Skeletal muscle tissue (tissue), 4 donors: ENCODE results near the gene TEN1. TPM values are rescaled to one million over a fixed set of nuclear protein-coding genes. Genes with fewer than 3 reads are reported as not detected.
"Not testable (repeated sequence)": the region's sequence is repeated elsewhere in the genome, so short reads cannot be mapped to it uniquely, and the experiment has no call there.

Source experiments
- H3K27ac ChIP-seq: one replicate; pipeline ENCODE4 v1.7.0; 2013; ENCODE audit warnings: mild to moderate bottlenecking, low read depth, low read length, inconsistent platforms
- H3K27me3 ChIP-seq, 3 donors: one replicate each; pipeline ENCODE4 v1.7.0; 2013; ENCODE audit warnings: low read length in 3 of 3; ENCODE audit not compliant: control insufficient read depth in 3 of 3, insufficient read depth in 3 of 3
- H3K36me3 ChIP-seq, 3 donors: one replicate each; pipeline ENCODE4 v1.7.0; 2013; ENCODE audit warnings: low read length in 3 of 3; ENCODE audit not compliant: control insufficient read depth in 3 of 3, insufficient read depth in 3 of 3
- H3K4me1 ChIP-seq, 3 donors: one replicate each; pipeline ENCODE4 v1.7.0; 2013; ENCODE audit warnings: low read length in 3 of 3, mild to moderate bottlenecking in 3 of 3; ENCODE audit not compliant: control insufficient read depth in 3 of 3, insufficient read depth in 3 of 3
- H3K4me3 ChIP-seq, 3 donors: one replicate each; pipeline ENCODE4 v1.7.0; 2013; ENCODE audit warnings: low read length in 3 of 3
- H3K9ac ChIP-seq, 3 donors: one replicate each; pipeline ENCODE4 v1.7.0; 2013; ENCODE audit warnings: low read length in 3 of 3, mild to moderate bottlenecking in 3 of 3, moderate library complexity in 2 of 3, low read depth in 1 of 3
- H3K9me3 ChIP-seq, 3 donors: one replicate each; pipeline ENCODE4 v1.7.0; 2013; ENCODE audit warnings: low read length in 3 of 3; ENCODE audit not compliant: control insufficient read depth in 3 of 3
- total RNA-seq: library from RNA; depleted of rRNA; stranded (reverse); fragments of >200 nt; gene quantifications from one replicate; pipeline ENCODE4 v1.2.3, GENCODE V29; 2014
- donor health status: Osteomylitis.

The TEN1 gene
- total RNA-seq, 1 donor from 2014 or later = 3.1 TPM

DNA sequence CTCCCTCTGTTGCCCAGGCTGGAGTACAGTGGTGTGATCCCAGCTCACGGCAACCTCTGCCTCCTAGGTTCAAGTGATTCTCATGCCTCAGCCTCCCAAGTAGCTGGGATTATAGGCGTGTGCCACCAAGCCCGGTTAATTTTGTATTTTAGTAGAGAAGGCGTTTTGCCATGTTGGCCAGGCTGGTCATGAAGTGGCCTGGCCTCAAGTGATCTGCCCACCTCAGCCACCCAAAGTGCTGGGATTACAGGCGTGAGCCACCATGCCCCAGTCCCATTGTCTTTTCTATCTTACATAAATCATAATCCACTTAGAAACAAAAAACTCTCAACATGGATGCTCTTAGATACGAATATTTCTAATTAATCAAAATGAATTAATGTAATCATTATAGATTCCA is 3.9 kb upstream of the TEN1 start:
- peak overlapping the region; percentile 32 for H3K27ac ChIP-seq
- peaks cover 1 to 10% (median 3%) of the 10 kb centered on the region in 3 donors for H3K36me3 ChIP-seq
- not testable (repeated sequence) for H3K9me3 ChIP-seq, H3K4me3 ChIP-seq, H3K27me3 ChIP-seq, H3K9ac ChIP-seq
- H3K4me1 ChIP-seq = peaks cover 7 to 29% (median 23%) of the 10 kb centered on the region in 3 donors

DNA sequence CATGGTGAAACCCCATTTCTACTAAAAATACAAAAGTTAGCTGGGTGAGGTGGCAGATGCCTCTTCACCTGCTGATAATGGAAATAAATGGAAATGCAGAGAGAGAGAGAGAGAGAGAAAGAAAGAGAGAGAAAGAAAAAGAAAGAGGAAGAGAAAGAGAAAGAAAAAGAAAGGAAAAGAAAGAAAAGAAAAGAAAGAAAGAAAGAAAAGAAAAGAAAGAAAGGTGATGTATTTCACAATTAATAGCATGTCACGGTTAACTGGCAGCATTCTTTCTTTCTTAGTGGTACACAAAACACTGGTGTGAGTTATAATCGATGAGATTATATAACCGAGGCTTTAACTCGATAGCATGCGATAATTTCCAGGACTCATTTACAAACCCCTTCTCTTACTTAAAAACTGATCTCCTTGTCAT is 3.3 kb upstream of the TEN1 start:
- no peaks in the 10 kb centered on the region for H3K9me3 ChIP-seq
- H3K27ac ChIP-seq = peak overlapping the region; percentile 32
- no peaks in the 10 kb centered on the region for H3K27me3 ChIP-seq
- H3K4me3 ChIP-seq = peak overlapping the region in 2 of 3 donors; percentile 8 to 18
- H3K4me1 ChIP-seq = peaks cover 8 to 29% (median 24%) of the 10 kb centered on the region in 3 donors
- H3K36me3 ChIP-seq = peaks cover 0 to 10% (median 3%) of the 10 kb centered on the region in 3 donors
- peak overlapping the region; percentile 33 to 70 (median 48) for H3K9ac ChIP-seq

DNA sequence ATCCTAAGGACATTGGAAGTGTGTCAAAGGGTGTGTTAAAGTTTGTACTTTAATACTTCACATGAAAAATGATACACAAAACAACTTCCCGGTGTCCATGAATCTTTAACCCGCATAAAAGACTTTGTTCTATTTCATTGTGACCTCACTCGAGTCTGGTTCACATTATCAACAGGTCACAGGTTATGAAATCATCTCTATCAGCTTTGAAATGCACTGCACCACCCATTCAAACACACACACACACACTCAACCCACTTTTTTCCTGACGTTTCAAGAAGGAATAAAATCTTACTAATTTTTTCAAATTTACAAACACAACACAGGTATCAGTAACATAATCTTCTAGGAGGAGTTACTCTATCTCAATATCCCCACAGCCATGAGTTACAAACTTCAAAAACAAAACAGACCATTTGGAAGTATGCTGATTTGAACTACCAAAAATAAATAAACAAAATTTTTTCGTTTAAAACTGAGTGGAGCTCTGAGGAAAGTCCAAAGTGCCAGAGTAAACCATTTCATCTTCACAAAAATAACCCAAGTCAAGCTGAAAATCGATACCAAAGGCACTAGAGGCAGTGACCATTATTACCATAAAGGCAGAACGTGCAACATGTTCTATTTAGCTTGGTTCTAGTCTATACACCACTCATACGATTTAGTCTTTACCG is 2.7 kb upstream of the TEN1 start:
- Histone ChIP-seq H3K9ac (peak overlapping the region; percentile 33 to 70 (median 48)), H3K27me3 (no peaks in the 10 kb centered on the region), H3K27ac (peak overlapping the region; percentile 32), H3K36me3 (peaks cover 0 to 9% (median 3%) of the 10 kb centered on the region in 3 donors), H3K4me1 (peaks cover 9 to 29% (median 24%) of the 10 kb centered on the region in 3 donors), H3K9me3 (no peaks in the 10 kb centered on the region), H3K4me3 (peak overlapping the region in 2 of 3 donors; percentile 8 to 18)

DNA sequence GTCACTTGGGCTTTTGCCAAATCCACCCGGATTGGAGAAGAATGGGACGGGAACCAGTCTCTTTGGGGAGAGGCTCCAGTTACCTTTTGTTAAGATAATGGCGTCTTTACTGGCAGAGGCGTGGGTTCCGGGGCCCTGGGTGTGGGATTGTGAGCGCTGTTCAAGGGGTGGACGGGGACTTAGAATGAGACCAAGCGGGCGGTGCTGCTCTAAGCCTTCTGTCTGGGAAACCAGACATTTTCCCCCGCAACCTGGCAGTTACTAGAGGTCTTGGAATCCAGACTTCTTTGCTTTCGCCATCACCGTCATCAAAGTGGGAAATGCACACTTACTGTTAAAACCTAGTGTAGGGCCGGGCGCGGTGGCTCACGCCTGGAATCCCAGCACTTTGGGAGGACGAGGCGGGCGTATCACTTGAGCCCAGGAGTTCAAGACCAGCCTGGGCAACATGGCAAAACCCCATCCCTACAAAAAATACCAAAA is 706 bp downstream of the TEN1 start:
- H3K36me3 ChIP-seq = no peaks in the 10 kb centered on the region
- peak overlapping the region; percentile 82 to 97 (median 89) for H3K4me3 ChIP-seq
- no peaks in the 10 kb centered on the region for H3K9me3 ChIP-seq
- H3K4me1 ChIP-seq = peaks cover 9 to 22% (median 20%) of the 10 kb centered on the region in 3 donors
- no peaks in the 10 kb centered on the region for H3K27me3 ChIP-seq
- H3K9ac ChIP-seq = peak overlapping the region; percentile 99
- peak overlapping the region; percentile 96 for H3K27ac ChIP-seq

DNA sequence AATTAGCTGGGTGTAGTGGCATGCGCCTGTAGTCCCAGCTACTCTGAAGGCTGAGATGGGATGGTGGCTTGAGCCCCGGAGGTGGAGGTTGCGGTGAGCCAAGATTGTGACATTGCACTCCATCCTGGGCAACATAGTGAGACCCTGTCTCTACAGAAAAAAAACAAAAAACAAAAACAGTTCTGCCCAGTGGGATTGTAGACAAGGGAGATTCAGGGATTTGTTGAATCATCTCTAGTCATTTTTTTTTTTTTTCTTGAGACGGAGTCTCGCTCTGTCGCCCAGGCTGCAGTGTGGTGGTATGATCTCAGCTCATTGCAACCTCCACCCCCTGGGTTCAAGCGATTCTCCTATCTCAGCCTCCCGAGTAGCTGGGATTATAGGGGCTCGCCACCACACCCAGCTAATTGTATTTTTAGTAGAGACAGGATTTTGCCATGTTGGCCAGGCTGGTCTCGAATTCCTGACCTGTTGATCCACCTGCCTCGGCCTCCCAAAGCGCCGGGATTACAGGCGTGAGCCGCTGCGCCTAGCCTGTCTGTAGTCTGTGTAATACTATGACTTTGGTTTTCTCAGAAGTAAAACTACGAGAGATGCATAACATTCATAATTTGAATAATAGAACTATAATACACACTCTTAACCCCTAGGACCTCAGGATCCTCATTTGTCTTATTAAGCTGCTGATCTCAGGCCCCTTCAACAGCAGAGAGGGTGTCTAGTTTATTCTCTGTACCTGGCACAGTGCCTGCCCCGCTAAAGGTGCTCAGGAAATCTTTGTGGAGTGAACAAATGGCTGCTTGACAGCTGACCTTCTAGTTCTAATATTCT is 1.4 kb downstream of the TEN1 start:
- Histone ChIP-seq H3K27me3 (no peaks in the 10 kb centered on the region), H3K36me3 (no peaks in the 10 kb centered on the region), H3K4me1 (peaks cover 9 to 22% (median 20%) of the 10 kb centered on the region in 3 donors), H3K9me3 (no peaks in the 10 kb centered on the region), H3K27ac (peak overlapping the region; percentile 96), H3K4me3 (peak overlapping the region; percentile 82 to 97 (median 89)), H3K9ac (peak overlapping the region; percentile 99)

DNA sequence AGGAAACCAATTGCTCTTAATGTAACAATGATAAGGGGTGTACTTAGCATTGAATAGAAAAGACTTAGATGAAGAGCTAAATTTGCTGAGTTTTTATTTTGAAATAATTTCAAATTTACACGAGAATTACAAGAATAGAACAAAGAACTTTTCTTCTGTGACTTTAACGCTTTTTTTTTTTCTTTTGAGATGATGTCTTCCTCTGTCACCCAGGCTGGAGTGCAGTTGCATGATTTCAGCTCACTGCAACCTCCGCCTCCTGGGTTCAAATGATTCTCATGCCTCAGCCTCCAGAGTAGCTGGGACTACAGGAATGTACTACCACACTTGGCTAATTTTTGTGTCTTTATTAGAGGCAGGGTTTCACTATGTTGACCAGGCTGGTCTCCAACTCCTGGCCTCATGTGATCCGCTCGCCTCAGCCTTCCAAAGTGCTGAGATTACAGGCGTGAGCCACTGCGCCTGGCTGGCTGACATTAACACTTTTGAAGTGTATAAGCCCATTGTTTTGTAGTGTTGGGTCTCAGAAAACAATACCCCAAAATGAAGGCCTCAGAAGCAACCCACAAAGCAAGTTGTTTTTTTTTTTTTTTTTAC is 2.1 kb downstream of the TEN1 start:
- Histone ChIP-seq H3K36me3 (no peaks in the 10 kb centered on the region), H3K4me3 (no peak overlapping the region), H3K9me3 (no peaks in the 10 kb centered on the region), H3K4me1 (peaks cover 9 to 20% (median 15%) of the 10 kb centered on the region in 3 donors), H3K9ac (no peak overlapping the region), H3K27me3 (no peaks in the 10 kb centered on the region), H3K27ac (no peak overlapping the region)

DNA sequence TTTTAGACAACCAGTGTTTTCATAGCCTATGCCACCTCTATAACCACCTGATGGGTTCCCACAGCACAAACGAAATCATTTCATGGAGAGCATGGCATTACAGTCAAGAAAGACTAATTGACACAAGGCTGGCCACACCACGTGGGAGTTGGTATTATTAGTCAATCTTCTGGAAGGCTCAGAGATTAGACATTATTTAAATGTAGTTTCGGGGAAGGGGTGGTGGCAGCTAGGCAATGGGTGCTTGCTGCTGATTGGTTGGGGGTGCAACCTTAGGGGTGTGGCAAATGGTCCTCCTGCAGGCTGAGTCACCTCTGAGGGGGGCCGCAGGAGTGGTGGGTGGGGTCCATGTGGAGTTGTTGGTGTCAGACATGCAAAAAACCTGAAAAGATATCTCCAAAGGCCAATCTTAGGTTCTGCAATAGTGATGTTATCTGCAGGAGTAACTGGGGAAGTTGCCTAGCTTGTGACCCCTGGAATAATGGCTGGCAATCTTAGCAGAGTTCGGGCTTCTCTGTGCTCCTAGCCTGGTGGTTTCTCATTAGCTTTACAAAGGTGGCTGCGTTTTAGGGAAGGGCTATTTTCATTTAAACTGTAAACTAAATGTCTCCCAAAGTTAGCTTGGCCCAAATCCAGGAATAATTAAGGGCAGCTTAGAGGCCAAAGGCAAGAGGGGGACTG is 4.6 kb downstream of the TEN1 start:
- H3K27ac ChIP-seq = no peak overlapping the region
- no peak overlapping the region for H3K4me3 ChIP-seq
- no peaks in the 10 kb centered on the region for H3K27me3 ChIP-seq
- H3K9me3 ChIP-seq = no peaks in the 10 kb centered on the region
- H3K36me3 ChIP-seq = peaks cover 0 to 2% (median 0%) of the 10 kb centered on the region in 3 donors
- H3K4me1 ChIP-seq = peaks cover 0 to 8% (median 2%) of the 10 kb centered on the region in 3 donors
- no peak overlapping the region for H3K9ac ChIP-seq

DNA sequence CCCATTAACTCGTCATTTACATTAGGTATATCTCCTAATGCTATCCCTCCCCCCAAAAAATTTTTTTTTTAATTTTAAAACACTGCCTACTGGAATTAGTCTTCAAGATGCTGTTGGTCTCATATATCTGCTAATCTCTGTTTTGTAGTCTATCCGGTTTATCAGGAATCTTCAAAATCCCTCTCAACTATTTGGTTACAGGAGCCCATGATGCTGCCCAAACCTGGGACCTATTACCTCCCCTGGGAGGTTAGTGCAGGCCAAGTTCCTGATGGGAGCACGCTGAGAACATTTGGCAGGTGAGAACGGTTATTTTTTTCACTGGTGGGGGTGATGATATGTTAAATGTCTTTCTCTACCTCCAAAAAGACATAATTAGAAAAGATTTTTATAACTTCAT is 6.9 kb downstream of the TEN1 start:
- Histone ChIP-seq H3K9me3 (no peaks in the 10 kb centered on the region), H3K36me3 (peaks cover 0 to 2% (median 0%) of the 10 kb centered on the region in 3 donors), H3K4me3 (no peak overlapping the region), H3K4me1 (no peaks in the 10 kb centered on the region), H3K27me3 (no peaks in the 10 kb centered on the region), H3K27ac (no peak overlapping the region), H3K9ac (no peak overlapping the region)

DNA sequence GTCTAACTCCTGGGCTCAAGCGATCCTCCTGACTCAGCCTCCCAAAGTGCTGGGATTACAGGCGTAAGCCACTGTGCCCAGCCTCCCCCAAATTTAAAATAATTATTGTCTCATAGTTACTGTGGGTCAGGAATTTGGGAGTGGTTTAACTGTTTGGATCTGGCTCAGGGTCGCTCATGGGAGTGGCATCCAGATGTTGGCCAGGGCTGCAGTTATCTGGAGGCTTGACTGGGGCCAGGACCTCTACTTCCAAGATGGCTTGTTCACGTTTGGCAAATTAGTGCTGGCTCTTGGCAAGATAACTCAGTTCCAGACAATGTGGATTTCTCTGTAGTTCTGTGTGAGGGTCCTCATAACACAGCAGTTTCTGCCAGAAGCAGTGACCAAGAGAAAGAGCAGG is 8.0 kb downstream of the TEN1 start:
- Histone ChIP-seq H3K27ac (no peak overlapping the region), H3K36me3 (peaks cover 4 to 5% (median 5%) of the 10 kb centered on the region in 3 donors), H3K27me3 (no peaks in the 10 kb centered on the region), H3K9me3 (no peaks in the 10 kb centered on the region), H3K9ac (no peak overlapping the region), H3K4me3 (no peak overlapping the region), H3K4me1 (no peaks in the 10 kb centered on the region)
